Aorta (tissue), 5 donors: ENCODE measurements around the gene KCND1. TPM values are rescaled to one million over a fixed set of nuclear protein-coding genes. Genes with fewer than 3 reads are reported as not detected.

ENCODE experiments used
- ATAC-seq: fragments of 200-7000 bp; cut with Tn5 transposase; one replicate; pipeline ENCODE4 v1.9.1; 2022; ENCODE audit warnings: moderate library complexity; ENCODE audit not compliant: low FRiP score
- DNase-seq, 2 donors: peaks; one replicate each; pipeline ENCODE4 v3.0.0-alpha.2; 2020
- H3K27ac ChIP-seq, 2 donors: one replicate each; pipeline ENCODE4 v1.5.1; 2013; ENCODE audit warnings: low read length in 2 of 2, mild to moderate bottlenecking in 2 of 2, moderate library complexity in 2 of 2, control low read depth in 1 of 2, inconsistent platforms in 1 of 2, low read depth in 1 of 2
- H3K27me3 ChIP-seq, 2 donors: one replicate each; pipeline ENCODE4 v1.6.1; 2013; ENCODE audit warnings: control low read depth in 1 of 2, low read length in 1 of 2, mild to moderate bottlenecking in 1 of 2, moderate library complexity in 1 of 2; ENCODE audit not compliant: insufficient read depth in 2 of 2, control insufficient read depth in 1 of 2
- H3K36me3 ChIP-seq, 2 donors: one replicate each; pipeline ENCODE4 v1.6.1; 2013; ENCODE audit warnings: control low read depth in 1 of 2, low read length in 1 of 2, mild to moderate bottlenecking in 1 of 2; ENCODE audit not compliant: insufficient read depth in 2 of 2, control insufficient read depth in 1 of 2
- H3K4me1 ChIP-seq, 2 donors: one replicate each; pipeline ENCODE4 v1.6.1; 2013; ENCODE audit warnings: low read length in 2 of 2, control low read depth in 1 of 2, mild to moderate bottlenecking in 1 of 2, moderate library complexity in 1 of 2; ENCODE audit not compliant: insufficient read depth in 2 of 2, control insufficient read depth in 1 of 2
- H3K4me3 ChIP-seq, 2 donors: one replicate each; pipeline ENCODE4 v1.5.1; 2013; ENCODE audit warnings: low read length in 2 of 2, control low read depth in 1 of 2, mild to moderate bottlenecking in 1 of 2
- H3K9me3 ChIP-seq: one replicate; pipeline ENCODE4 v1.6.1; 2013; ENCODE audit warnings: mild to moderate bottlenecking, low read length; ENCODE audit not compliant: control insufficient read depth
- WGBS, 2 donors: extraction: QIAGEN DNeasy Blood & Tissue Kit; methylation state at CpG; one replicate each; pipeline ENCODE4 v1.1.7; 2013; 5-methylcytosine and 5-hydroxymethylcytosine counted together
- intact Hi-C, 2 donors: fragments of 100-400 bp; cut with DNase I; formaldehyde crosslinking; loops; one replicate each; pipeline versions ENCODE4 v1.14.2 to v1.15.0; 2022
- long read RNA-seq, 2 donors: library from polyadenylated mRNA; unstranded; transcript quantifications; one replicate each; pipeline ENCODE4 v2.0.0, GENCODE V29; 2020 to 2021
- polyA plus RNA-seq, 2 donors: library from polyadenylated mRNA; stranded (reverse); fragments of 200-250 nt; gene quantifications; one replicate each; pipeline ENCODE4 v1.2.3, GENCODE V29; 2013
- total RNA-seq, 2 donors: library from RNA; stranded (reverse); fragmentation: NEBNext Ultra II Directional; extraction: Animal tissue kit (Norgen Biotek cat#: 25700); gene quantifications; one replicate each; pipeline ENCODE4 v1.2.1, GENCODE V29; 2021
- donor health status: healthy with polysubstance abuse.
- donor health status: Bipolar disorder and iron deficiency.
- donor health status: DM: no; HTN: no; CAD: no.
- donor health status: DM: no; HTN: no; CAD: no.
- donor health status: DM: yes; HTN: yes; CAD: no.

KCND1 gene
- 1 to 10 TPM; 3.4 to 4.8 TPM for total RNA-seq
- 1 to 10 TPM in 1 of 2 donors, under 1 TPM in 1; 0.88 to 2.8 TPM for polyA plus RNA-seq
- long read RNA-seq, donor 1, partial matches to known transcripts, result 1 of 3 reads
- long read RNA-seq, donor 1, other reads (novel, unspliced or antisense), result 2 of 3 reads
- long read RNA-seq, donor 2, partial matches to known transcripts, result 0 of 1 reads
- long read RNA-seq, donor 2, other reads (novel, unspliced or antisense), result 1 of 1 reads

DNA sequence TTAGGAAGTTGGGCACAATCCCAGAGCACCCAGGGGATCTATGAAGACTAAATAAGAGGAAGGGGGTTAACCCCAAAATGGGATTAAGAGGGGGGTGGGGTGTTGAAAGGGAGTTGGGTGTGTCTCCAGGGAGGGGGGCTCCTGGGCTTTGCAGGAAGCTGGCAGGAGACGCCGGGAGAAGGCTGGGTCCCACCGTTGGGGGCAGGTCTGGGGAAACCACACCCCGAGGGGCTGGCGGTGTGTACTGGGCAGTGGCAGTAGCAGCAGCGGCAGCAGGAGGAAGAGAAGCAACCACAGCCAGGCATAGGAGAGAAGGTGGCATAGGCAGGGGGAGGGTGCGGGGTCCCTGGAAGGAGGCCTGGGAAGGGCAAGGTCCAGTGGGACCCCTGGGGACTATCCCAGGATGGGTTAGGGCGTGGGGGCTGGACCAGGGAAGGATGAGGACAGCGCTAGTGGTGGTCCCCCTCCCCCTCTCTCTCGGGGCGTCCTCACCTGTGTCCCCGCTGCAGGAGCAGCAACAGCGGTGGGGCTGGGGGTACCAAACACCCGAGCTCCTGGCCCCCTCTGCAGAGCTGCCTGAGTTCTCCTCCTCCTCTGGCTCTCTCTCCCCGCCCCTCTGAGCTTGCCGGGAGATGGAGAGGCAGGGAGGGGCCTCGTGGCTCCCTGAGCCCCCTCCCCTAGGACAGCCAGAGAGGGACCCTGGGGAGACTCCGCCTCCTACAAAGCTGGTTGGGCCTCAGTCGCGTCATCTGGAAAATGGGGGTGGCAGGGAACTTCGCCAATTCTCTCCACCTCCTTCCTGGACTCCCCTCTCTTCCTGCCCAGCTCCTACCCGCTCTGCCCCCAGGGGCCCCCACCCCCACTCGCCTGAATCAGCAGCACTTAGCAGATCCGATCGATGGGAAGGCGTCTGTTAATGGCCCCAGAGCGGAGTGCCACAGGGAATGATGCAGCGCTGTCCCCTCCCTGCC lies at the start of gene KCND1:
KCND1 (minus strand) TSS at position 596 of the 971 bp plus-strand sequence. CDS start 1,573 bp downstream, outside the sequence.
- no peak within 1 kb of the TSS for H3K4me3 ChIP-seq
- H3K9me3 ChIP-seq, result no peaks in the 10 kb centered on the region
- H3K4me1 ChIP-seq, result no peaks in the 10 kb centered on the region
- DNase-seq (peak; percentile 65 to 81), ATAC-seq (peak; percentile 67)
- no peaks in the 10 kb centered on the region for H3K27me3 ChIP-seq
- intact Hi-C loops, result loop anchor here in 1 of 2 donors (2.0 kb wide), 1 partner anchor 69 kb away; no protein-coding TSS in a partner anchor
- H3K36me3 ChIP-seq, result no peaks in the 10 kb centered on the region
- peak within 1 kb of the TSS in 1 of 2 donors; percentile 38 for H3K27ac ChIP-seq
- 0 to 24% methylated on average over 21 to 28 of the region's 28 CpGs for WGBS, 2 donors

DNA sequence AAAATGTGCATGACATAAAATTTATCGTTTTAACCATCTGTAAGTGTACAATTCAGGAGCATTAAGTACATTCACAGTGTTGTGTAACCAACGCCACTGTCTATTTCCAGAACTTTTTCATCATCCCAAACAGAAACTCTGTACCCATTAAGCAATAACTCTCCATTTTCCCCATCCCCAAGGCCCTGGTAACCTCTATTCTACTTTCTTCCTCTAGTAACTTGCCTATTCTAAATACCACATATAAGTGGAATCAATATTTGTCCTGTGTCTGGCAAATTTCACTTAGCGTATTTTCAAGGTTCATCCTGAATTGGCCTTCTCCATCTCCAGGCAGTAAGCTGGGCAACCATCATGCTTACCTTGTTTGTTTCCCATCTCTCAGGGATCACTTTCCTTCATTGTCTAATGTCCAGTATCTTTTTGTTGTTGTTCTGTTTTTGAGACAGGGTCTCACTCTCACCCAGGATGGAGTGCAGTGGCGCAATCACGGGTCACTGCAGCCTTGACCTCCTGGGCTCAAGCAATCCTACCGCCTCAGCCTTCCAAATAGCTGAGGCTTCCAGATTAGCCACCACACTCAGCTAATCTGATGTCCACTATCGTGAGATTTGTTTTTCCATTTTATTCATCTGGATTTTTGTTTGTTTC lies 48.1 kb upstream of the KCND1 start:
- no peaks in the 10 kb centered on the region for H3K4me1 ChIP-seq
- no peaks in the 10 kb centered on the region for H3K27me3 ChIP-seq
- intact Hi-C loops, result no loop called here
- H3K27ac ChIP-seq, result no peak overlapping the region
- no peak for DNase-seq
- H3K36me3 ChIP-seq, result no peaks in the 10 kb centered on the region
- H3K4me3 ChIP-seq, result no peak overlapping the region
- ATAC-seq, result no peak
- WGBS, 2 donors, result 82 to 87% methylated on average over 7 of the region's 7 CpGs
- no peaks in the 10 kb centered on the region for H3K9me3 ChIP-seq

DNA sequence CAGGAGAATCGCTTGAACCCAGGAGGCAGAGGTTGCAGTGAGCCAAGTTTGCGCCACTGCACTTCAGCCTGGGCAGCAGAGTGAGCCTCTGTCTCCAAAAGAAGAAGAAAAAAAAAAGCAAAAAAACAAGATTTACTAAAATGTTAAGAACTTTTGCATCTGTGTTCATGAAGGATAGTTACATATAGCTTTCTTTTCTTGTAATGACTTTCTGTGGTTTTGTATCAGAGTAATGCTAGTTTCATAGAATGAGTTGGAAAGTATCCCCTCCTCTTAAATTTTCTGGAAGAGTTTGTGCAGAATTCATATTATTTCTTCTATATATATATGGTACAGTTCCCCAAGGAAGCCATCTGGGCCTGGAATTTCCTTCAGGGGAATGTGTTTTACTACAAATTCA lies 47.4 kb upstream of the KCND1 start:
- no peak for DNase-seq
- 74 to 80% methylated on average over 2 of the region's 2 CpGs for WGBS, 2 donors
- ATAC-seq, result no peak

DNA sequence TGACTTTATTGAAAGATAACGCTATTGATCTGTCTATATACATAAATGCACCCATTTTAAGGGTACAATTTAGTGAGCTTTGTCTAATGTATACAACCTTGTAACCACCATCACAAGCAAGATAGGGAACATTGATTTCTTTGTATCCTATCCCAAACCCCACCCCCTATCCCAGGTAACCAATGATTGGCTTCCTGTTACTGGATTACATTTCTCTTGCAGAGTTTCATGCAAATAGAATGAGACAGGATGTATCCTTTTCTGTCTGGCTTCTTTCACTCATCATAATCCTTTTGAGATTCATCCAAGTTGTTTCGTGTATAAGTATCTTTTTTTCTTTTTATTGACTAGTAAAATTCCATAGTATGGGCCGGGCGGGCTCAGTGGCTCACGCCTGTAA lies 32.1 kb upstream of the KCND1 start:
- Histone ChIP-seq H3K4me3 (no peak overlapping the region), H3K27ac (no peak overlapping the region), H3K4me1 (no peaks in the 10 kb centered on the region), H3K27me3 (no peaks in the 10 kb centered on the region), H3K36me3 (peaks cover 0 to under 1% of the 10 kb centered on the region in 2 donors), H3K9me3 (no peaks in the 10 kb centered on the region)
- ATAC-seq, result no peak
- DNase-seq, result no peak
- intact Hi-C loops, result loop anchor here in 1 of 2 donors (5.0 kb wide), 1 partner anchor 39 kb away; the partner anchor contains the start of gene TFE3
- WGBS, 2 donors, result 82 to 85% methylated on average over 5 of the region's 5 CpGs

More for the DNA sequence above, 47.4 kb upstream of the KCND1 start:
- Histone ChIP-seq H3K36me3 (no peaks in the 10 kb centered on the region), H3K4me1 (no peaks in the 10 kb centered on the region), H3K27ac (no peak overlapping the region), H3K4me3 (no peak overlapping the region), H3K9me3 (no peaks in the 10 kb centered on the region), H3K27me3 (no peaks in the 10 kb centered on the region)
- intact Hi-C loops, result no loop called here

DNA sequence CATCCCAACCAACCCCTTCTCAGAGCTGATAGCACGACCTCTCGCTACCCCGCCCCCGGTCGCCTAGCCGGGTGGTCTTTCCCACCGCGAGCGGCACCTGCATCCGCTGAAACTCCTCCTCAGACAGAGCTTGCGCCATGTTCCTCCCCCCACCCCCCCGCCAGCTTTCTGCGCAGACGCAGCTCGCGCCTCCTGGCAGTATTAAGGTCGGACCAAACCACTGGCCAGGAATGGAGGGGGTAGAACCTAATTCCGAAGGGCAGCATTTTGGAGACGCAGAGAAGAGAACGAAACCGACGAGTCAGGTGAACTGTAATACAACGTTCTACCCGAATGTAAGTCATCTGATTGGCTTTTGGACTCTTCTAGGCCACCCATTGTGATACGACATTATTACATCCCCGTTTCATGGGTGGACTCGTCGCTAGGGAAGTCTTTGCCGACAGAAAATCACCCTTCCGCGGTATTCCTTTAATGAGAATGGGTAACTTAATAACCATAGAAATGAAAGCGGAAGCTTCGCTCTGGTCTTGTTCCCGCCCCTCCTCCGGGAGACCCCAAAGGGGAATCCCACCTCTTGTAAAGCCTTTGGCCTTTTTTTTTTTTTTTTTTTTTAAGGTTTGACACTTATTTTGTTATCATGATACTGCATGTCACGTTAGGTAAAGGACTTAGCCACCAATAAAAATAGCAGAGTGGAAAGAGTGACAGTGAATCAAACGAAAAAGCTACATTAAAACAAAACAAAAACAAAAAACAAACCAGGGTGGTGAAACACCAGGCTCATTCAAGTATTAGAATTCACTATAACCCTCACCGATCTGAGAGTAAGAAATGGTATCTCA lies 30.7 kb upstream of the KCND1 start, which contains the start of gene GRIPAP1:
GRIPAP1 (minus strand) TSS at position 174 of the 845 bp plus-strand sequence; CDS start at position 139, 35 bp downstream.
- DNase-seq (peak; percentile 75 to 84), ATAC-seq (peak; percentile 91)
- Histone ChIP-seq H3K27me3 (no peaks in the 10 kb centered on the region), H3K36me3 (peaks cover 0 to 1% of the 10 kb centered on the region in 2 donors), H3K4me3 (peak within 1 kb of the TSS; percentile 38 to 71), H3K27ac (peak within 1 kb of the TSS in 1 of 2 donors; percentile 90), H3K4me1 (no peaks in the 10 kb centered on the region), H3K9me3 (no peaks in the 10 kb centered on the region)
- 2 to 25% methylated on average over 38 of the region's 38 CpGs for WGBS, 2 donors
- intact Hi-C loops, result loop anchor here in 1 of 2 donors (5.0 kb wide), 1 partner anchor 40 kb away; the partner anchor contains the start of gene TFE3

DNA sequence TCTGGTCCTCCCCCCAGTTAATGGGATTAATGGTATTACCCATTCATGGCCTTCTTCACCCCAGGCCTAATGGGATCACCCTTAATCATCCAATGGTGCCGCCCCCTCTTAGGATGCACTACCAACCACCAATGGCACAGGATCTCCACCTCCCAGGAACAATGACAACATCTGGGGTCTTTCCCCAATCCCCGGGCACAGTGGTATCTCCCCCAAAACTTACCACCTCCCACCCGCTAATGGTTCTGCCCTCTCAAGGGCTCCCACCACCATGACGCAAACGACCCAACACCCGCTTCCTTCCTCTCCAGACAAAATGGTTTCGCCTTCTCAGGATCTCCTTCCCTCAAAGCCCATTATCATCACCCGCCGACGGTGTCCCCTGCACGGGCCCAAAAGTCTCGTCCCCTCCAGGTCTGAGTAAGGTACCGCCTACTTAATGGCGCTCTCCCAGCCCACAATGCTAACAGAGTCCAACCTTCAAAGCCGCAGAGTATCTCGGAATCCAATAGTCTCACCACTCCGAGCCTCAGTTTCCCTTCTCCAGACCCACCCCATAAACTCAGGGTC lies 30.0 kb upstream of the KCND1 start:
- Histone ChIP-seq H3K4me3 (peak overlapping the region; percentile 38 to 71), H3K4me1 (no peaks in the 10 kb centered on the region), H3K27ac (no peak overlapping the region), H3K9me3 (no peaks in the 10 kb centered on the region), H3K36me3 (peaks cover 0 to 1% of the 10 kb centered on the region in 2 donors), H3K27me3 (no peaks in the 10 kb centered on the region)
- ATAC-seq (peak; percentile 19), DNase-seq (peak; percentile 56 to 67)
- intact Hi-C loops, result loop anchor here in 1 of 2 donors (5.0 kb wide), 1 partner anchor 41 kb away; the partner anchor contains the start of gene TFE3
- 3 to 26% methylated on average over 17 of the region's 17 CpGs for WGBS, 2 donors

DNA sequence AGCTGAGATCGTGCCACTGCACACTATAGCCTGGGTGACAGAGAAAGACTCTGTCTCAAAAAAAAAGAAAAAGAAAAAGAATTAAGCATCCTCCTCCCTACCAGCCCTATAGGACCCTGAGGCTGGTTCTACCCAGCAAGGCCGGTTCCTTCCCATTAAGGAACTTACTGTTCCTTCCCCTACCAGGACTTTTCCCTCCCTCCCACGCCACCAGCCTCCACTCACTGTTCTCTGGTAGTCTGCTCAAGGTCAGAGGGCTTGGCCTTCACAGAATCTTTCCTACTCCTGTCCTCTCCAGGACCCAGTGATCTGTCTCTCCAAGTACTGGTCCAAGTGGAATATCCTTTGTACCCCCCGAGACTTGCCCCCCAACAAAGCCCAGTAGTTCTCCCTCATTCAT lies 29.0 kb upstream of the KCND1 start:
- Histone ChIP-seq H3K27me3 (no peaks in the 10 kb centered on the region), H3K4me3 (no peak overlapping the region), H3K27ac (no peak overlapping the region), H3K4me1 (no peaks in the 10 kb centered on the region), H3K36me3 (peaks cover 0 to 1% of the 10 kb centered on the region in 2 donors), H3K9me3 (no peaks in the 10 kb centered on the region)
- DNase-seq (no peak), ATAC-seq (no peak)
- intact Hi-C loops, result loop anchor here in 1 of 2 donors (5.0 kb wide), 1 partner anchor 42 kb away; the partner anchor contains the start of gene TFE3
- WGBS, 2 donors, result 81 to 93% methylated on average over 4 of the region's 4 CpGs
